ENCODE measurements around the gene VWA2. TPM values are rescaled to one million over a fixed set of nuclear protein-coding genes. Genes with fewer than 3 reads are reported as not detected.

The VWA2 gene, protein sequence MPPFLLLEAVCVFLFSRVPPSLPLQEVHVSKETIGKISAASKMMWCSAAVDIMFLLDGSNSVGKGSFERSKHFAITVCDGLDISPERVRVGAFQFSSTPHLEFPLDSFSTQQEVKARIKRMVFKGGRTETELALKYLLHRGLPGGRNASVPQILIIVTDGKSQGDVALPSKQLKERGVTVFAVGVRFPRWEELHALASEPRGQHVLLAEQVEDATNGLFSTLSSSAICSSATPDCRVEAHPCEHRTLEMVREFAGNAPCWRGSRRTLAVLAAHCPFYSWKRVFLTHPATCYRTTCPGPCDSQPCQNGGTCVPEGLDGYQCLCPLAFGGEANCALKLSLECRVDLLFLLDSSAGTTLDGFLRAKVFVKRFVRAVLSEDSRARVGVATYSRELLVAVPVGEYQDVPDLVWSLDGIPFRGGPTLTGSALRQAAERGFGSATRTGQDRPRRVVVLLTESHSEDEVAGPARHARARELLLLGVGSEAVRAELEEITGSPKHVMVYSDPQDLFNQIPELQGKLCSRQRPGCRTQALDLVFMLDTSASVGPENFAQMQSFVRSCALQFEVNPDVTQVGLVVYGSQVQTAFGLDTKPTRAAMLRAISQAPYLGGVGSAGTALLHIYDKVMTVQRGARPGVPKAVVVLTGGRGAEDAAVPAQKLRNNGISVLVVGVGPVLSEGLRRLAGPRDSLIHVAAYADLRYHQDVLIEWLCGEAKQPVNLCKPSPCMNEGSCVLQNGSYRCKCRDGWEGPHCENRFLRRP
- not detected in 2 replicates for total RNA-seq (2014; rRNA removed; shearing (Covaris generic))

GRCh38 chr10:114239117-114239993, at the start of gene VWA2:
Gene VWA2 (plus strand): TSS chr10:114239254. CDS start chr10:114248714, 9,460 bp downstream.
- Histone ChIP-seq H3K4me1 (replicated peaks) (no peaks in the 10 kb centered on the region), H3K36me3 (no peaks in the 10 kb centered on the region), H3K27ac (no peak within 1 kb of the TSS), H3K27me3 (replicated peaks) (peaks cover 81% of the 10 kb centered on the region), H3K9me3 (replicated peaks) (no peaks in the 10 kb centered on the region), H3K4me3 (no peak within 1 kb of the TSS)
- no peak for DNase-seq (ENCODE audit: low read depth in 1 of 2, low spot score in 2 of 2)

- Histone ChIP-seq H3K4me1 (replicated peaks) (no peaks in the 10 kb centered on the region), H3K36me3 (no peaks in the 10 kb centered on the region), H3K27ac (no peak overlapping the region), H3K4me3 (no peak overlapping the region), H3K27me3 (replicated peaks) (peaks cover 17% of the 10 kb centered on the region), H3K9me3 (replicated peaks) (no peaks in the 10 kb centered on the region)
- DNase-seq (ENCODE audit: low read depth in 1 of 2, low spot score in 2 of 2): no peak
These were observed 49.4 kb upstream of the VWA2 start for GRCh38 chr10:114189700-114190099.

- H3K9me3 ChIP-seq (replicated peaks): no peaks in the 10 kb centered on the region
- no peak overlapping the region for H3K27ac ChIP-seq
- no peak overlapping the region for H3K4me3 ChIP-seq
- H3K4me1 ChIP-seq (replicated peaks): no peaks in the 10 kb centered on the region
- no peaks in the 10 kb centered on the region for H3K36me3 ChIP-seq
- H3K27me3 ChIP-seq (replicated peaks): peaks cover 20% of the 10 kb centered on the region
- DNase-seq (ENCODE audit: low read depth in 1 of 2, low spot score in 2 of 2): no peak
These were observed 44.0 kb upstream of the VWA2 start for GRCh38 chr10:114195079-114195478.

DNA sequence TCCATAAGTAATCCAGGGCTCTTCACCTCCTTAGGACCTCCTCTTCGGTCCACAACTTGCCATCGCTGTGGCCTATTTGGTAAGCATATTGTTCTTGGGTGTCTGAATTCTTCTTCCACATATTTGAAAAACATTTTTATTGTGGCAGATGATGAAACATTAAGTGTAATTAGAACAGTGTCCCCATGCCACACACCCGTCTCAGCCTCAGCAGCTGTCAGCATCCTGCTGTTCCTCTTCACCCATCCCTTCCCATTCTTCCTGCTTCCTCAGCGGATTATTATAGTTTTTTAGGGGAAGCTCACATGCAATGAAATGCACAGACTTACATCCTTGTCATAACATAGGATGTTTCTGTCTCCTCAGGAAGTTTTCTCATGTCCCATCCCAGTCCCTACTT, 39.8 kb upstream of the VWA2 start:
- DNase-seq (ENCODE audit: low read depth in 1 of 2, low spot score in 2 of 2): no peak

DNA sequence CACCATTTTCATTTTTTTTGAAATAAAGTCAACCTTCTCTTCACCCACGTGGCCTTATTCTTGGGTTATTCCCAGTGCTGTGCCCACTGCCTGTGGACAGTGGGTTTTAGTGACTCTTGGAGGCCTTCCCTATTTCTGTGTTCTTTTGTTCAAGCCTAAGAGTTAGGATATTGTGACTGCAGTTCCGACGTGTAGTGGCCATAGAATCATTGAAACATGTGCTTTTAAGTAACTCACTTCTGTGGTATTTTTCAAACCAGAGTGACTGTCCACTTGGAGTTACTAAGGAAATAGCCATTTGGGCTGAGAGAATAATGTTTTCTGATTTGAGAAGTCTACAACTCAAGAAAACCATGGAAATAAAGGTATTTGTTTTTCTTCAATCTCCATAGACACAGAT, 36.2 kb upstream of the VWA2 start:
- peaks cover 41% of the 10 kb centered on the region for H3K27me3 ChIP-seq (replicated peaks)
- H3K4me3 ChIP-seq: no peak overlapping the region
- H3K36me3 ChIP-seq: no peaks in the 10 kb centered on the region
- no peaks in the 10 kb centered on the region for H3K9me3 ChIP-seq (replicated peaks)
- no peak overlapping the region for H3K27ac ChIP-seq
- H3K4me1 ChIP-seq (replicated peaks): no peaks in the 10 kb centered on the region
- no peak for DNase-seq (ENCODE audit: low read depth in 1 of 2, low spot score in 2 of 2)

More for the DNA sequence above, 39.8 kb upstream of the VWA2 start:
- Histone ChIP-seq H3K36me3 (no peaks in the 10 kb centered on the region), H3K27me3 (replicated peaks) (peaks cover 31% of the 10 kb centered on the region), H3K27ac (no peak overlapping the region), H3K4me1 (replicated peaks) (no peaks in the 10 kb centered on the region), H3K9me3 (replicated peaks) (no peaks in the 10 kb centered on the region), H3K4me3 (no peak overlapping the region)

GRCh38 chr10:114206902-114207301, 32.2 kb upstream of the VWA2 start:
- no peak for DNase-seq (ENCODE audit: low read depth in 1 of 2, low spot score in 2 of 2)
- Histone ChIP-seq H3K9me3 (replicated peaks) (no peaks in the 10 kb centered on the region; the same call in 1 of the 2 replicates), H3K27ac (no peak overlapping the region), H3K4me3 (no peak overlapping the region), H3K4me1 (replicated peaks) (no peaks in the 10 kb centered on the region), H3K27me3 (replicated peaks) (peaks cover 57% of the 10 kb centered on the region), H3K36me3 (no peaks in the 10 kb centered on the region)

DNA sequence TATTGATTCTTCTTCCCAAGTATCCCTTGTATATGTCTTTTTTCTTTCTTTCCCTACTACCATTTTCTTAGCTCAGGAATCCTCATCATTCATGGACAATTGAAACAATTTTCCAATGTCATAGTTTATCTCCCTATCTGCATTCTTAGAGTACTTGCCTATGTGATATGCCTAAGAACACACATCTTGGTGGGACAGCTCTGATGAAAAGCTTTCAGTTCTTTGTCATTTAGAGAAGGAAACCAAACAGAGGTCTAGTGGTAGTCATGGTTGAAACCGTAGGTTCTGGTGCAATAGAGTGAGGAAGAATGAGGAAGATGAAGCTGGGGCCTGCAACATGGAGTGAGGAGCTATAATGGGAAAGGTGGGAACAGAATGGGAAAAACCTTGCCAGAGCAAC, 31.7 kb upstream of the VWA2 start:
- Histone ChIP-seq H3K27ac (no peak overlapping the region), H3K36me3 (no peaks in the 10 kb centered on the region), H3K4me3 (no peak overlapping the region), H3K9me3 (replicated peaks) (no peaks in the 10 kb centered on the region; the same call in 1 of the 2 replicates), H3K27me3 (replicated peaks) (peaks cover 59% of the 10 kb centered on the region), H3K4me1 (replicated peaks) (no peaks in the 10 kb centered on the region)
- DNase-seq (ENCODE audit: low read depth in 1 of 2, low spot score in 2 of 2): no peak

GRCh38 chr10:114208351-114208750, 30.7 kb upstream of the VWA2 start:
- DNase-seq (ENCODE audit: low read depth in 1 of 2, low spot score in 2 of 2): no peak
- H3K27me3 ChIP-seq (replicated peaks): peaks cover 59% of the 10 kb centered on the region
- no peaks in the 10 kb centered on the region; the same call in 1 of the 2 replicates for H3K9me3 ChIP-seq (replicated peaks)
- no peaks in the 10 kb centered on the region for H3K4me1 ChIP-seq (replicated peaks)
- no peaks in the 10 kb centered on the region for H3K36me3 ChIP-seq
- no peak overlapping the region for H3K4me3 ChIP-seq
- H3K27ac ChIP-seq: no peak overlapping the region

DNA sequence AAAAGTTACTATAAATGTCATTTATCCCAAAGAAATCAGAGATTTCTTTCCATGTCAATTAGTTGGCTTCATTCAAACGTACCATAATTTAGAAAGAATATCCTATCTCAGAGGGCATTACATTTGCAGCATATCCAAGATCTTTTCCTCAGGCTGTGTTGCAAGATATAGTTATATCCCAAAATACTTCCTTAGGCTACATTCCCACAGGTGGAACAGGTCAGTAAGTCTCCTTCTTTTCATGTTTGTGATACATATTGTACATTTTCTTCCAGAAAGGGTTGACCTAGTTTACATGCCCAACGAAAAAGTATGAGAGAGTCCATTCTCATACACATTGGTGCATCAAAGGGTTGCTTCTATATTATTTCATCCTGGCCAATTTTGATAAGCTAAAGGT, 26.9 kb upstream of the VWA2 start:
- Histone ChIP-seq H3K9me3 (replicated peaks) (no peaks in the 10 kb centered on the region; the same call in 1 of the 2 replicates), H3K27ac (no peak overlapping the region), H3K4me1 (replicated peaks) (no peaks in the 10 kb centered on the region), H3K27me3 (replicated peaks) (peaks cover 47% of the 10 kb centered on the region), H3K36me3 (no peaks in the 10 kb centered on the region), H3K4me3 (no peak overlapping the region)
- DNase-seq (ENCODE audit: low read depth in 1 of 2, low spot score in 2 of 2): no peak

DNA sequence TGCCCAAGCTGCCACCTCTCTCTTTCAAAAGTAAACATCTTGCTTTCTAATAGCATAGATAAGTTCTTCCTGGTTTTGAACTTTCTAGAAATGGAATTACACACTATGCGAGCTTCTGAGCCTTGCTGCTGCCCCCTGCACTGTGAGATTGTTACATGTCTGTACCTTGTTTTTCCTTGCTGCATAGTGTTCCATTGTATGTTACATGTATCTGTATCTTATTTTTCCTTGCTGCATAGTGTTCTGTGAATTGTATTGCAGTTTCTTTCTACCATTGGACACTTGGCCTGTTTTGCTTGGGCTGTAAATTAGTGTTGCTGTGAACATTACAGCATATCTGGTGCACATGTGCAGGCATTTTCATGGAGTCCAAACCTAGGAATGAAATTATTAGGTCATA, 24.0 kb upstream of the VWA2 start:
- no peaks in the 10 kb centered on the region for H3K4me1 ChIP-seq (replicated peaks)
- H3K9me3 ChIP-seq (replicated peaks): no peaks in the 10 kb centered on the region; the same call in none of the 2 replicates
- DNase-seq (ENCODE audit: low read depth in 1 of 2, low spot score in 2 of 2): no peak
- no peak overlapping the region for H3K27ac ChIP-seq
- no peaks in the 10 kb centered on the region for H3K36me3 ChIP-seq
- H3K27me3 ChIP-seq (replicated peaks): peaks cover 52% of the 10 kb centered on the region
- H3K4me3 ChIP-seq: no peak overlapping the region

DNA sequence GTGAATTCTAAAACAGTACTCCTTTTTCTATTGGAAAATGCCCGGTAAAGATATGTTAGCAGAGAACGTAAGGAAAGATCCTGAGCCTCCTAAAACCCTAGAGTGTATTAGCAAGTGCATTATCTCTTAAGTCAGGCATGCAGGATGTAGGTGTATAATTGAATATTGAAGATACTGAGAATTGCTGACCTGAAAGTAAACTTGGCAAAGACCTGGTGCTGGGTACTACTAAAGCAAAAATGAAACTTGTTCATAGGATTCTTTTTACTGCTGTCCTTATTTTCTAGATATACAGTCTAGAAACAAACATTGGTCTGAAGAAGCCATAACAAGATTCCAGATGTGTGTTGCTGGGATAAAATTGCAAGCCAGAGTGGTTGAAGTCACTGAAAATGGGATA, 18.8 kb upstream of the VWA2 start:
- H3K9me3 ChIP-seq (replicated peaks): no peaks in the 10 kb centered on the region; the same call in 1 of the 2 replicates
- H3K27ac ChIP-seq: no peak overlapping the region
- H3K4me1 ChIP-seq (replicated peaks): no peaks in the 10 kb centered on the region
- H3K36me3 ChIP-seq: no peaks in the 10 kb centered on the region
- H3K27me3 ChIP-seq (replicated peaks): peaks cover 68% of the 10 kb centered on the region
- H3K4me3 ChIP-seq: no peak overlapping the region
- no peak for DNase-seq (ENCODE audit: low read depth in 1 of 2, low spot score in 2 of 2)

GRCh38 chr10:114221235-114221634, 17.8 kb upstream of the VWA2 start:
- Histone ChIP-seq H3K27ac (no peak overlapping the region), H3K36me3 (no peaks in the 10 kb centered on the region), H3K4me3 (no peak overlapping the region), H3K9me3 (replicated peaks) (no peaks in the 10 kb centered on the region; the same call in 1 of the 2 replicates), H3K27me3 (replicated peaks) (peaks cover 66% of the 10 kb centered on the region), H3K4me1 (replicated peaks) (no peaks in the 10 kb centered on the region)
- no peak for DNase-seq (ENCODE audit: low read depth in 1 of 2, low spot score in 2 of 2)

GRCh38 chr10:114223066-114223465, 16.0 kb upstream of the VWA2 start:
- no peak overlapping the region for H3K27ac ChIP-seq
- no peak for DNase-seq (ENCODE audit: low read depth in 1 of 2, low spot score in 2 of 2)
- no peaks in the 10 kb centered on the region for H3K36me3 ChIP-seq
- H3K4me3 ChIP-seq: no peak overlapping the region
- peaks cover 66% of the 10 kb centered on the region for H3K27me3 ChIP-seq (replicated peaks)
- no peaks in the 10 kb centered on the region; the same call in 1 of the 2 replicates for H3K9me3 ChIP-seq (replicated peaks)
- no peaks in the 10 kb centered on the region for H3K4me1 ChIP-seq (replicated peaks)
